BE2C (cell line): Measurements from ENCODE around the gene SYNPO.

Experiments used
- DNase-seq: peaks from one replicate; pipeline ENCODE4 v3.0.0-alpha.2; 2020
- H3K27me3 ChIP-seq: fragments of 250-450 bp; sonication (Bioruptor Pico); 2 replicates; pipeline ENCODE4 v1.5.1; 2020; ENCODE audit warnings: mild to moderate bottlenecking
- H3K36me3 ChIP-seq: fragments of 250-450 bp; sonication (Bioruptor Pico); 2 replicates; pipeline ENCODE4 v1.5.1; 2020; ENCODE audit warnings: mild to moderate bottlenecking
- H3K4me1 ChIP-seq: fragments of 250-450 bp; sonication (Bioruptor Pico); 2 replicates; pipeline ENCODE4 v1.5.1; 2020
- H3K4me3 ChIP-seq: 2 replicates; pipeline ENCODE4 v1.5.1; 2011; ENCODE audit warnings: low read depth, low read length
- H3K9me3 ChIP-seq: fragments of 250-450 bp; sonication (Bioruptor Pico); 2 replicates; pipeline ENCODE4 v1.5.1; 2020
- CTCF ChIP-seq: IDR thresholded peaks from 2 replicates; pipeline ENCODE4 v1.5.1; 2012; ENCODE audit warnings: mild to moderate bottlenecking, low read depth, low read length

Gene SYNPO

GRCh38 chr5:150619359-150620230 is 20.9 kb upstream of the SYNPO start:
- Histone ChIP-seq H3K36me3 (no peaks in the 10 kb centered on the region), H3K4me1 (peaks cover 60% of the 10 kb centered on the region), H3K4me3 (0 out of 2 replicates have a peak overlapping the region, but pooled peaks have one; percentile 7), H3K9me3 (no peaks in the 10 kb centered on the region), H3K27me3 (no peaks in the 10 kb centered on the region)
- no peak for DNase-seq
- no peak for TF ChIP-seq CTCF

- TF ChIP-seq CTCF: no peak
- no peak overlapping the region for H3K4me3 ChIP-seq
- no peak for DNase-seq
- peaks cover 47% of the 10 kb centered on the region for H3K4me1 ChIP-seq
- H3K9me3 ChIP-seq: no peaks in the 10 kb centered on the region
- no peaks in the 10 kb centered on the region for H3K27me3 ChIP-seq
- no peaks in the 10 kb centered on the region for H3K36me3 ChIP-seq
Observed at GRCh38 chr5:150621301-150621700, 19.2 kb upstream of the SYNPO start.

- no peak for DNase-seq
- no peak overlapping the region for H3K4me3 ChIP-seq
Observed at GRCh38 chr5:150622157-150622556, 18.3 kb upstream of the SYNPO start.

GRCh38 chr5:150623152-150623877 is 17.1 kb upstream of the SYNPO start:
- Histone ChIP-seq H3K27me3 (no peaks in the 10 kb centered on the region), H3K9me3 (no peaks in the 10 kb centered on the region), H3K36me3 (no peaks in the 10 kb centered on the region), H3K4me1 (peaks cover 30% of the 10 kb centered on the region), H3K4me3 (no peak overlapping the region)
- no peak for DNase-seq
- no peak for TF ChIP-seq CTCF

More at GRCh38 chr5:150622157-150622556, 18.3 kb upstream of the SYNPO start:
- TF ChIP-seq CTCF: no peak
- Histone ChIP-seq H3K9me3 (no peaks in the 10 kb centered on the region), H3K36me3 (no peaks in the 10 kb centered on the region), H3K27me3 (no peaks in the 10 kb centered on the region), H3K4me1 (peaks cover 41% of the 10 kb centered on the region)

- Histone ChIP-seq H3K27me3 (no peaks in the 10 kb centered on the region), H3K36me3 (no peaks in the 10 kb centered on the region), H3K4me1 (peaks cover 26% of the 10 kb centered on the region), H3K4me3 (no peak overlapping the region), H3K9me3 (no peaks in the 10 kb centered on the region)
- DNase-seq: no peak
- TF ChIP-seq CTCF: no peak
Observed at GRCh38 chr5:150623878-150624216, 16.6 kb upstream of the SYNPO start.
